Trophoblast cell (in vitro differentiated cells and primary cell): ENCODE results near the gene GARIN5A.

Source experiments
- DNase-seq, 2 donors: peaks; one replicate each; pipeline ENCODE4 v3.0.0-alpha.2; 2016
- H2AFZ ChIP-seq: 2 replicates; pipeline ENCODE4 v1.6.1; 2013; ENCODE audit warnings: low read length, moderate library complexity, mild to moderate bottlenecking; ENCODE audit not compliant: insufficient read depth, poor library complexity
- H2AK5ac ChIP-seq: 2 replicates; pipeline ENCODE4 v1.6.1; 2013; ENCODE audit warnings: mild to moderate bottlenecking, low read length
- H2BK120ac ChIP-seq: 2 replicates; pipeline ENCODE4 v1.6.1; 2013; ENCODE audit warnings: low read length, mild to moderate bottlenecking, moderate library complexity; ENCODE audit not compliant: insufficient read depth, poor library complexity
- H2BK12ac ChIP-seq: 2 replicates; pipeline ENCODE4 v1.6.1; 2013; ENCODE audit warnings: mild to moderate bottlenecking, low read length, moderate library complexity
- H2BK5ac ChIP-seq: 2 replicates; pipeline ENCODE4 v1.6.1; 2013; ENCODE audit warnings: low read length, low read depth, moderate library complexity, mild to moderate bottlenecking; ENCODE audit not compliant: poor library complexity
- H3K14ac ChIP-seq: 2 replicates; pipeline ENCODE4 v1.6.1; 2013; ENCODE audit warnings: mild to moderate bottlenecking, low read length
- H3K18ac ChIP-seq: 2 replicates; pipeline ENCODE4 v1.6.1; 2013; ENCODE audit warnings: mild to moderate bottlenecking, low read length
- H3K23ac ChIP-seq: 2 replicates; pipeline ENCODE4 v1.6.1; 2013; ENCODE audit warnings: low read length
- H3K27ac ChIP-seq: 2 replicates; pipeline ENCODE4 v1.5.1; 2013; ENCODE audit warnings: low read depth, mild to moderate bottlenecking, inconsistent platforms, low read length, moderate library complexity
- H3K27me3 ChIP-seq: 2 replicates; pipeline ENCODE4 v1.6.1; 2013; ENCODE audit warnings: inconsistent platforms, mild to moderate bottlenecking, low read length, moderate library complexity; ENCODE audit not compliant: insufficient read depth
- H3K36me3 ChIP-seq, 2 experiments: 1 replicate in 1 of 2; 2 replicates in 1 of 2; pipeline ENCODE4 v1.6.1; 2013; ENCODE audit warnings: low read length in 2 of 2, mild to moderate bottlenecking in 2 of 2, moderate library complexity in 1 of 2; ENCODE audit not compliant: insufficient read depth in 2 of 2, control insufficient read depth in 1 of 2
- H3K4ac ChIP-seq: 2 replicates; pipeline ENCODE4 v1.6.1; 2013; ENCODE audit warnings: low read depth, mild to moderate bottlenecking, low read length, moderate library complexity
- H3K4me1 ChIP-seq, 2 experiments: 1 replicate in 1 of 2; 2 replicates in 1 of 2; pipeline ENCODE4 v1.6.1; 2013; ENCODE audit warnings: low read length in 2 of 2, mild to moderate bottlenecking in 2 of 2, moderate library complexity in 1 of 2; ENCODE audit not compliant: insufficient read depth in 2 of 2, control insufficient read depth in 1 of 2
- H3K4me2 ChIP-seq: 2 replicates; pipeline ENCODE4 v1.6.1; 2013; ENCODE audit warnings: inconsistent platforms, mild to moderate bottlenecking, low read length, moderate library complexity
- H3K4me3 ChIP-seq: 2 replicates; pipeline ENCODE4 v1.5.1; 2013; ENCODE audit warnings: mild to moderate bottlenecking, low read depth, low read length, inconsistent platforms
- H3K79me1 ChIP-seq: one replicate; pipeline ENCODE4 v1.6.1; 2013; ENCODE audit warnings: low read length
- H3K79me2 ChIP-seq: 2 replicates; pipeline ENCODE4 v1.6.1; 2013; ENCODE audit warnings: low read length, mild to moderate bottlenecking; ENCODE audit not compliant: control insufficient read depth, insufficient read depth, poor library complexity
- H3K9ac ChIP-seq: 2 replicates; pipeline ENCODE4 v1.6.1; 2013; ENCODE audit warnings: mild to moderate bottlenecking, low read length
- H3K9me3 ChIP-seq: 2 replicates; pipeline ENCODE4 v1.6.1; 2013; ENCODE audit warnings: low read depth, mild to moderate bottlenecking, control low read depth, inconsistent platforms, low read length; ENCODE audit not compliant: insufficient read depth
- H4K12ac ChIP-seq: 2 replicates; pipeline ENCODE4 v1.6.1; 2013; ENCODE audit warnings: low read depth, mild to moderate bottlenecking, low read length, moderate library complexity
- H4K8ac ChIP-seq: 2 replicates; pipeline ENCODE4 v1.6.1; 2013; ENCODE audit warnings: low read depth, mild to moderate bottlenecking, low read length, moderate library complexity
- H4K91ac ChIP-seq: one replicate; pipeline ENCODE4 v1.6.1; 2013; ENCODE audit warnings: low read depth, mild to moderate bottlenecking, low read length, moderate library complexity
- WGBS: extraction: QIAGEN DNeasy Blood & Tissue Kit; methylation state at CpG from one replicate; pipeline ENCODE4 v1.1.7; 2013; ENCODE audit warnings: missing lambda C conversion rate; ENCODE audit not compliant: insufficient read length, insufficient coverage; ENCODE audit errors: extremely low coverage; 5-methylcytosine and 5-hydroxymethylcytosine counted together

The GARIN5A gene

DNA sequence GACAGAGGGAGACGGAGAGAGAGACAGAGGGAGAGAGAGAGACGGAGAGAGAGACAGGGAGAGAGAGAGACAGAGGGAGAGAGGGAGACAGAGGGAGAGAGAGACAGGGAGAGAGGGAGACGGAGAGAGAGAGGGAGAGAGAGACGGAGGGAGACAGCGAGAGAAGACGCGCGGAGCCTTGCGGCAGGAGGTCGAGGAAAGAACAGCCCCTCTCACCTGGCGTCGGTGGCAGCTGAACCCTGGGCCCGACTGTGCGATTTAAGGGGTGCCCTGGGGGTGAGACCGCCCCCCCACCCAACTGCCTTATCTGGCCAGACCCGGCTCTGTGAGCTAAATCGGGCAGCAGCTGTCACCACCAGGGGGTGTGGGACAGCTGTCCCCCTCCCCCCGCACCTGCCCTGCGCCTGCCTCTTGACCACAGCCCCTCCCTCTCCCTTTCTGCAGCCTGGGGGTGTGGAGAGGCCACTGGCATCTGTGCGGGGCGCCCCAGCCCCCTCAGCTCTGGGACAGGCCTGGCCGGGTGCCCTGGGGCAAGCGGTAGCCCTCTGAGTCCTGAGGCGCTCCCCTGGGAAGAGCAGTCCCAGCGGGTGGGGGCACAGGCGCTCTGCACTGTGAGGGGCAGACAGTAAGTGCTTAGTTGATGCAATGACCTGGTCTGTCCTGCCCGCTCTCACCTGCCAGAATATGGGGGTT lies 23.6 kb upstream of the GARIN5A start:
- no peak for DNase-seq
- Histone ChIP-seq H3K23ac (no peak overlapping the region), H4K91ac (peak overlapping the region; percentile 97), H2BK5ac (peak overlapping the region; percentile 70), H3K79me1 (peaks cover 27% of the 10 kb centered on the region), H3K9me3 (no peaks in the 10 kb centered on the region), H4K8ac (peak overlapping the region; percentile 79), H3K4me1 (peaks cover 23 to 30% of the 10 kb centered on the region in 2 experiments), H3K27me3 (no peaks in the 10 kb centered on the region), H4K12ac (peak overlapping the region; percentile 49), H3K4me2 (peak overlapping the region; percentile 37), H3K4ac (peak overlapping the region; percentile 67), H3K27ac (peak overlapping the region; percentile 57), H2AFZ (peak overlapping the region; percentile 27), H2AK5ac (peak overlapping the region; percentile 66), H2BK12ac (peak overlapping the region; percentile 61), H3K9ac (no peak overlapping the region), H3K4me3 (peak overlapping the region; percentile 66), H3K36me3 (no peaks in the 10 kb centered on the region), H3K14ac (peak overlapping the region; percentile 91), H3K79me2 (peaks cover 3% of the 10 kb centered on the region), H2BK120ac (peak overlapping the region; percentile 86), H3K18ac (peak overlapping the region; percentile 83)
- no CpG with 5 or more reads among the region's 27 CpGs for WGBS

DNA sequence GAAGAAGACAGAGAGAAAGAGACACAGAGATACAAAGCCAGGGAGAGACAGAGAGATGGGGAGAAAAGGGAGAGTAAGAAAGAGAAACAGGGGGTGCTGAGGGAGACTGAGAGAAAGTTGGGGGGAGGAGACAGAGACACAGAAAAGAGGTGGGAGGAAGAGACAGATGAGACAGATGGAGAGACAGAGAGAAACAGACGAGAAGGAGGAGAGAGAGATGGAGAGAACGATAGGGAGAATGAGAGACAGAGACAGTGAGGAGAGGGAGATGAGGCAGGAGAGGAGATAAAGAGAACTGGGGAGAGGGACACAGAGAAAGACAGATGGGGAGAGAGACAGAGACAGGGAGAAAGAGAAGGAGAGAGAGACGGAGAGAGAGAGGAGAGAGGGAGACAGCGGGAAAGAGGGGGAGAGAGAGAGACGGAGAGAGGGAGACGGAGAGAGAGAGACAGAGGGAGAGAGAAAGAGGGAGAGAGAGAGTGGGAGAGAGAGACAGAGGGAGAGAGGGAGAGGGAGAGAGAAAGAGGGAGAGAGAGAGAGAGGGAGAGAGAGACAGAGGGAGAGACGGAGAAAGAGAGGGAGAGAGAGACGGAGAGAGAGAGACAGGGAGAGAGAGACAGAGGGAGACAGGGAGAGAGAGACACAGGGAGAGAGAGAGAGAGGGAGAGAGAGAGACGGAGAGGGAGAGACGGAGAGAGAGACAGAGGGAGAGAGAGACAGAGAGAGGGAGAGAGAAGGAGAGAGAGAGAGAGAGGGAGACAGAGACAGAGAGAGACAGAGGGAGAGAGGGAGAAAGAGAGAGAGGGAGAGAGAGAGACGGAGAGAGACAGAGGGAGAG lies 21.8 kb upstream of the GARIN5A start:
- Histone ChIP-seq H2BK120ac (no peak overlapping the region), H3K4me1 (peaks cover 23 to 30% of the 10 kb centered on the region in 2 experiments), H3K4me2 (peak overlapping the region; percentile 44), H3K23ac (no peak overlapping the region), H2AK5ac (no peak overlapping the region), H3K79me1 (peaks cover 27% of the 10 kb centered on the region), H3K27ac (no peak overlapping the region), H4K8ac (no peak overlapping the region), H3K27me3 (no peaks in the 10 kb centered on the region), H3K14ac (peak overlapping the region; percentile 6), H4K91ac (peak overlapping the region; percentile 29), H2AFZ (no peak overlapping the region), H3K36me3 (no peaks in the 10 kb centered on the region), H3K18ac (no peak overlapping the region), H4K12ac (no peak overlapping the region), H3K79me2 (peaks cover 3% of the 10 kb centered on the region), H3K4ac (peak overlapping the region; percentile 12), H3K9me3 (no peaks in the 10 kb centered on the region), H2BK12ac (no peak overlapping the region), H3K4me3 (no peak overlapping the region), H3K9ac (no peak overlapping the region), H2BK5ac (no peak overlapping the region)
- no peak for DNase-seq
- WGBS: 100% methylated on average over 3 of the region's 11 CpGs

DNA sequence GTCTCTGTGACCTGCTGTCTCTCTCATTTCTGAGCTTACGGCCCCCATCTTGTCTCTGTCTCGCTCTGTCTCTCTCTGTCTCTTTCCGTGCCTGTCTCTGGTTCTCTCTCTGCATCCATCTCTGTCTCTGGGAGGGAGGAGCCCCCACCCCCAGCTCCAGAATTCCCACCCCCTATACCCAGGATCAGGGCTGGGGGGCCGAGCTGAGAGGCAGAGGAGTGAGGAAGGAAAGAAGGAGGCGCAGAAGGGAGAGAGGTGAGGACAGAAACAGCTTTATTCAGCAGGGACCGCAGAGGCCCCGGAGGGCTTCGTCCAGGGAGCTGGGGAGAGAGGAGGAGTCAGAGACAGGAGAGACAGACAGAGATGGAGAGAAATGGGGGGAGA lies 20.4 kb upstream of the GARIN5A start:
- Histone ChIP-seq H4K8ac (peak overlapping the region; percentile 14), H3K23ac (no peak overlapping the region), H2AK5ac (no peak overlapping the region), H3K14ac (peak overlapping the region; percentile 41), H3K36me3 (no peaks in the 10 kb centered on the region), H3K18ac (no peak overlapping the region), H3K4me2 (peak overlapping the region; percentile 17), H3K4me1 (peaks cover 23 to 31% of the 10 kb centered on the region in 2 experiments), H3K9me3 (no peaks in the 10 kb centered on the region), H3K27ac (no peak overlapping the region), H2BK5ac (peak overlapping the region; percentile 33), H4K12ac (no peak overlapping the region), H3K4ac (peak overlapping the region; percentile 15), H3K79me2 (peaks cover 3% of the 10 kb centered on the region), H4K91ac (peak overlapping the region; percentile 74), H3K4me3 (no peak overlapping the region), H3K27me3 (no peaks in the 10 kb centered on the region), H3K79me1 (peaks cover 25% of the 10 kb centered on the region), H2BK120ac (peak overlapping the region; percentile 15), H3K9ac (no peak overlapping the region), H2BK12ac (no peak overlapping the region), H2AFZ (no peak overlapping the region)
- no CpG with 5 or more reads among the region's 8 CpGs for WGBS
- DNase-seq: no peak

DNA sequence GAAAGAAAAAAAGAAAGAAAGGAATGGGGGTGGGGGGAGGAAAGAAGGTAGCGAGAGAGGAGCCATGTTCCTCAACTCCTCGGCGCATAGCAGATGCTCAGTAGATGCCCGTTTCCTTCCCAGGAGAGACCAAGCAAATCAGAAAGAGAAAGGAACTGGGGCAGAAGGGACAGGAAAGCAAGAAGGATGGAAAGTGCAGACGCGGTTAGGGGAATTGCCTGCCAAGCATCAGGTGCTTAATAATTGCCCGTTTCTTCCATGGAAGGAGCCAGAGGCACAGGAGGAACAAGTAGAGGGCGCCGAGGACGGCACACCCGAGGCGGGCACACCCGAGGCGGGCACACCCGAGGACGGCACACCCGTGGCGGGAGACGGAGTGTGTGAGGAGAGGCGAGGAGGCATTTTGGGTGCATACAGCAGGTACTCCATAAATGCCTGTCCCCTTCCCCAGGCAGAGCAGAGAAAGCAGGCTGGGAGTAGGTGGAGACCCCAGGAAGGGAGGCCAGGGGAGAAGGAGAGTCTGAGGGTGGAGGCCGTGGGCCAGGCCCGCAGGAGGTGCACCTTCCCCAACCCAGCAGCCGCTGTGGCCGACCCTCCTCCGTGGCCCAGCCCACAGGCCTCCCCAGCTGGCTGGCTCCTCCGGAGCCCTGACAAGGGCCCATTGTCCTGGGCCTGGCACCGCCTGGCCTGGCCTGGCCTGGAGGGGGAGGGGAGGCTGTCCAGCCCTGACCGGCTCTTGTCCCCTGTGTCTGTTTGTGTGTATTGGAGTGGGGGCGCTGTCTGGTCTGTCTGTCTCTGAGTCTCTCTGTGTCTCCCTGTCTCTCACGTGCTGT lies 19.8 kb upstream of the GARIN5A start:
- Histone ChIP-seq H3K4me2 (peak overlapping the region; percentile 17), H3K79me2 (peaks cover 3% of the 10 kb centered on the region), H2BK5ac (no peak overlapping the region), H4K8ac (no peak overlapping the region), H4K12ac (no peak overlapping the region), H3K23ac (no peak overlapping the region), H3K4me3 (no peak overlapping the region), H3K4me1 (peaks cover 20 to 28% of the 10 kb centered on the region in 2 experiments), H3K79me1 (peaks cover 20% of the 10 kb centered on the region), H2BK120ac (peak overlapping the region; percentile 19), H3K9me3 (no peaks in the 10 kb centered on the region), H3K36me3 (no peaks in the 10 kb centered on the region), H3K9ac (no peak overlapping the region), H3K18ac (no peak overlapping the region), H3K4ac (no peak overlapping the region), H2AFZ (no peak overlapping the region), H3K27me3 (no peaks in the 10 kb centered on the region), H3K27ac (no peak overlapping the region), H2AK5ac (peak overlapping the region; percentile 1), H3K14ac (no peak overlapping the region), H4K91ac (peak overlapping the region; percentile 74), H2BK12ac (peak overlapping the region; percentile 0)
- no peak for DNase-seq
- WGBS: no CpG with 5 or more reads among the region's 30 CpGs
